ENCODE results near the gene SPAG17.

SPAG17 gene

GRCh38 chr1:118151312-118151937, 33.6 kb downstream of the SPAG17 start:
- peak; percentile 91 for TF ChIP-seq CTCF (IDR thresholded peaks at IDR 0.05; ENCODE audit: poor library complexity, severe bottlenecking)
- H3K27ac ChIP-seq (ENCODE audit: poor library complexity, severe bottlenecking): no peak overlapping the region
- H3K36me3 ChIP-seq (ENCODE audit: low read depth): no peaks in the 10 kb centered on the region
- H3K4me1 ChIP-seq (ENCODE audit: insufficient read depth, poor library complexity, severe bottlenecking): peaks cover 12% of the 10 kb centered on the region
- ATAC-seq (ENCODE audit: low read depth) (no peak), DNase-seq (ENCODE audit: low spot score) (no peak)
- no peaks in the 10 kb centered on the region for H3K27me3 ChIP-seq (ENCODE audit: insufficient read depth, poor library complexity, severe bottlenecking)
- no peaks in the 10 kb centered on the region for H3K9me3 ChIP-seq (ENCODE audit: severe bottlenecking)
- no peak overlapping the region for H3K4me3 ChIP-seq (ENCODE audit: severe bottlenecking)

- no peak overlapping the region for H3K4me3 ChIP-seq (ENCODE audit: severe bottlenecking)
- H3K27me3 ChIP-seq (ENCODE audit: insufficient read depth, poor library complexity, severe bottlenecking): no peaks in the 10 kb centered on the region
- DNase-seq (ENCODE audit: low spot score) (no peak), ATAC-seq (ENCODE audit: low read depth) (no peak)
- peaks cover 27% of the 10 kb centered on the region for H3K4me1 ChIP-seq (ENCODE audit: insufficient read depth, poor library complexity, severe bottlenecking)
- no peaks in the 10 kb centered on the region for H3K9me3 ChIP-seq (ENCODE audit: severe bottlenecking)
- H3K36me3 ChIP-seq (ENCODE audit: low read depth): no peaks in the 10 kb centered on the region
- TF ChIP-seq CTCF (IDR thresholded peaks at IDR 0.05; ENCODE audit: poor library complexity, severe bottlenecking): no peak
- H3K27ac ChIP-seq (ENCODE audit: poor library complexity, severe bottlenecking): no peak overlapping the region
These were observed 35.2 kb downstream of the SPAG17 start for GRCh38 chr1:118149799-118150198.

GRCh38 chr1:118148034-118148433, 37.0 kb downstream of the SPAG17 start:
- peak overlapping the region; percentile 61 for H3K27ac ChIP-seq (ENCODE audit: poor library complexity, severe bottlenecking)
- H3K36me3 ChIP-seq (ENCODE audit: low read depth): no peaks in the 10 kb centered on the region
- no peak for ATAC-seq (ENCODE audit: low read depth)

GRCh38 chr1:118147522-118147921, 37.5 kb downstream of the SPAG17 start:
- DNase-seq (ENCODE audit: low spot score): no peak
- Histone ChIP-seq H3K4me1 (ENCODE audit: insufficient read depth, poor library complexity, severe bottlenecking) (peaks cover 38% of the 10 kb centered on the region), H3K36me3 (ENCODE audit: low read depth) (no peaks in the 10 kb centered on the region), H3K27me3 (ENCODE audit: insufficient read depth, poor library complexity, severe bottlenecking) (no peaks in the 10 kb centered on the region), H3K27ac (ENCODE audit: poor library complexity, severe bottlenecking) (peak overlapping the region; percentile 61), H3K9me3 (ENCODE audit: severe bottlenecking) (no peaks in the 10 kb centered on the region), H3K4me3 (ENCODE audit: severe bottlenecking) (no peak overlapping the region)
- peak; percentile 93 for ATAC-seq (ENCODE audit: low read depth)
- TF ChIP-seq CTCF (IDR thresholded peaks at IDR 0.05; ENCODE audit: poor library complexity, severe bottlenecking): no peak

More at GRCh38 chr1:118148034-118148433, 37.0 kb downstream of the SPAG17 start:
- Histone ChIP-seq H3K27me3 (ENCODE audit: insufficient read depth, poor library complexity, severe bottlenecking) (no peaks in the 10 kb centered on the region), H3K9me3 (ENCODE audit: severe bottlenecking) (no peaks in the 10 kb centered on the region), H3K4me1 (ENCODE audit: insufficient read depth, poor library complexity, severe bottlenecking) (peaks cover 34% of the 10 kb centered on the region), H3K4me3 (ENCODE audit: severe bottlenecking) (no peak overlapping the region)
- no peak for TF ChIP-seq CTCF (IDR thresholded peaks at IDR 0.05; ENCODE audit: poor library complexity, severe bottlenecking)
- DNase-seq (ENCODE audit: low spot score): no peak

GRCh38 chr1:118145721-118146120, 39.3 kb downstream of the SPAG17 start:
- Histone ChIP-seq H3K27me3 (ENCODE audit: insufficient read depth, poor library complexity, severe bottlenecking) (no peaks in the 10 kb centered on the region), H3K36me3 (ENCODE audit: low read depth) (no peaks in the 10 kb centered on the region), H3K4me3 (ENCODE audit: severe bottlenecking) (no peak overlapping the region), H3K9me3 (ENCODE audit: severe bottlenecking) (no peaks in the 10 kb centered on the region), H3K27ac (ENCODE audit: poor library complexity, severe bottlenecking) (peak overlapping the region; percentile 61), H3K4me1 (ENCODE audit: insufficient read depth, poor library complexity, severe bottlenecking) (peaks cover 38% of the 10 kb centered on the region)
- DNase-seq (ENCODE audit: low spot score) (no peak), ATAC-seq (ENCODE audit: low read depth) (no peak; the same call in 2 of the 3 replicates)
- TF ChIP-seq CTCF (IDR thresholded peaks at IDR 0.05; ENCODE audit: poor library complexity, severe bottlenecking): no peak
